ENCODE measurements around the gene CELF2.

Gene CELF2

DNA sequence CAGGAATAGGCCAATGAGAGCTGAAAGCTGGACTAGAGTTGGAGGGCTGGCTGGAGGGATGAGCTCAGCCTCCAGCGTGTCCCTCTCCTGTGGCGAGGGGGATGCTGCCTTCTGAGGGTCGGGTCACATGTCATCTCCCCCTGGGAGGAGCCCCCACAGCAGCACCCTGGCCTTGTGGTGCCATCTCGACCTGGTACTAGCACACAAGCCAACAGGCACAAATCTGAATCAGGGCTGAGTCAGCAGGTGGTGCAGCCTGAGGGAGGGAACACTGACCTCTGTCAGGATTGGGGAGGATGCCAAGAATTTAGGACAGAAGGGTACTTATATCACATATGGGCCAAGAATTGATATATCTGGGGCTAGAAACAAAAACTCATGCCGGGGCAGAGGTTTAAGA, 280.4 kb downstream of the CELF2 start:
- no peak for DNase-seq (ENCODE audit: low read depth in 3 of 3)

DNA sequence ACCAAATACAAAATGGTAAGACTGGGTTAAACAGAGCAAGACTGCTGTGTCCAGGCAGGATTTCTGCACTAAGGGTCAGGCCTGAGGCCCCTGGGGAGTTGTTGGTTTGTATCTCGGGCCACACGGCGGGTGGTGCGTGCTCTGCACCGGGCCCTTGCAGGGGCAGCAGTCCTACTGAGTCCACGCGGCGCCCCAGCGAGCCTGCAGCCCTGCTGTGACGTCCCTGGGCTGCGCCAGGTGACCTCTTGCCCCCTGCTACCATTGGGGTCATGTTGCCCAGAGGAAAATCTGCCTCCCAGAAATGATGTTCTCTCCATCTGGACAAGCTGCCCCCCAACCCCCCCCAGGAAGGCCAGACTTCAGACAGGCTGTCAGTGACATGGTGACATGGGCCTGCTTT, 281.5 kb downstream of the CELF2 start:
- no peak for DNase-seq (ENCODE audit: low read depth in 3 of 3)

GRCh38 chr10:11300026-11300425, 282.4 kb downstream of the CELF2 start:
- DNase-seq (ENCODE audit: low read depth in 3 of 3), result no peak

GRCh38 chr10:11300563-11300962, 282.9 kb downstream of the CELF2 start:
- DNase-seq (ENCODE audit: low read depth in 3 of 3), result no peak

DNA sequence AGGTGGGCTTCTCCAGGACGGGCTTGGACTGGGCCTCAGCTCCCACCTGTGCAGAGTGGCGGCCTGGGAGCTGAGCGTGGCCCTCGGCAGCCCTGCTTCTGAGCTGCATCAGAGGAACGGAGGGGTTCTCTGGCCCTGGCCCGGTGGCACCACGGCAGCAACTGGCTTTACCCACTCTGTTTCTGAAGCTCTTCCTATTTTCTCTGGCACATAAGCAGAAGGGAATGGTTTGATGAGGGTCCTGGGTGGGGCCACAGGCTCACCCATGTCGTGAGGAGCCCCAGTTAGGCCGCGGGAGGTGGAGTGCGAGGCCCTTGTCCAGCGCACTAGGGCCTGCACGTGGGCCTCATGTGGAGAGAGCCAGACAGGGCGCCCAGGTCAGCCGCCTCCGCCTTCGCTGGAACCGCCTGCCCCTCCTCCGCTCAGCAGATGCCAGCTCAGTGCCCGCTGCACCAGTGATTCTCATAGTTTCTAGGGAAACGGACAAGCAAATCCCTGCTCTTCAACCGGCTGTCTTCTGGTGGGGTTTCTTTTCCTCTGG, 284.0 kb downstream of the CELF2 start:
- no peak for DNase-seq (ENCODE audit: low read depth in 3 of 3)

- DNase-seq (ENCODE audit: low read depth in 3 of 3), result no peak
Measured at GRCh38 chr10:11302181-11302580, 284.5 kb downstream of the CELF2 start.

DNA sequence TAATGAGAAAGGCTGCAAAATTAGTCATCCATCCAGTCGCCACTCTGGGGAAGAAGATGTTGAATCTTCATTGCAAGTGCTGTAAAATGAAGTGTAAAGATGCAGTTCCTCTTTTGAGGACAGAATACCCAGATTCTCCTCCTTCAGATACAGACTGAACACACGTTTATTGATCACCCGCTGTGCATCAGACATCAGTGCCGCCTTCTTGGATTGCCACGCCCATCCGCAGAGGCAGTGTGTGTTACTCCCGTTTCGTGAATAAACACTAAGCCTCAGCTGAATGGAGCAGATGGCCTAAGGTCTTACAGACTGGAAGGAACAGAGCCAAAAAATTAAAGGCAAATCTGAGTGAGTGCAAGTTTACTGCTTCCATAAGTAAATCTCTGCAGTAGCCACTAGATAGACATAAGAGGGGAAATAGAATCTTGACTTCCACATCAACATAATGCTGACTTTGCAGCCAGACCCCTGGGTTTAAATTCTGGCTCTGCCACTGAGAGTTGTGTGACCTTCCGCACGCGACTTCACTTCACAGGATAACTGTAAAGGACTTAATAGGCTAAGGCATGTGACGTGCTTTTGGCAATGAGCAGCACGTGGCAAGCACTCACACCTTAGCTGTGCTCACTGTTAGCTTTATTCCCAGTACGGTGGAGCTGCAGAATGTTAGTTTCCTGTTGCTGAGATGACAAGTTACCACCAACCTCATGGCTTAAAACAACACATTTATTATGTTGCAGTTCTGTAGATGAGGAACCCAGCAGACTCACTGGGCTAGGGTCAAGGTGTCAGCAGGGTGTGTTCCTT, 285.9 kb downstream of the CELF2 start:
- no peak for DNase-seq (ENCODE audit: low read depth in 3 of 3)

GRCh38 chr10:11304906-11305585, 287.4 kb downstream of the CELF2 start:
- DNase-seq (ENCODE audit: low read depth in 3 of 3), result no peak

DNA sequence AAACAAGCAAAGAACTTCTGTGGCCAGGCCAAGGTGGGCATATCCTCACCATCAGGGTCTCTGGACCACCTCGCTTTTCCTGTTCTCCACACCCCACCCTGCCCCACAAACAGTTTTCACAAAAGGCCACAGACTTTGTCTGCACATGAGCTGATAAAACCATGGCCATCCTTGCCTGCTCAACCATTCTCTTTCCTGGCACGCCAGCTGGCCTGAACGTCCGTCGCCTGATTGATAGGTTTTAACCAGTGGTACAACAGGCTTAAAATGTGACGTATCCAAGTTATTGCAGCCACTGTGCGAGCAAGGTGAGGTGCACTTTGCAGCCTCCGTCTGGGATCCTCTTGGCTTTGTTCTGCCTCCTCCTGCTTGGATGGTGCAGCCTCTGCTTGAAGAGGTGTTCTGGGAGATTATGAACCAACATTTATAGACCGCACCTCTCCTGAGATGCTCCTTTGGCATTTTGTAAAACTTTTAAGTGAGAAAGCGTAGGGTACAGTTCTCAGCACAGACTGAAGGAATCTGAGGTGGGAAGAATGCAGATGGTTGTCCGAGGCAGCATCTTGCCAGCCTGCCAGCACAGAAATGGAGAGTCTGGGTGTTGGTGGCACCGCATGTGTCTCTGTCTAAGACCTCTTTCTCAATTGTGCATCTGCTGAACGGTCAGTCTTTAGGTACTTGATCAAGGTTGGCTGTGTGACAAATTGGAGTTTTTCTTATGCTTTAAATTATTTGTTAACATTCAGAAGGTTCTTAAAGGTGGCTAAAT, 288.3 kb downstream of the CELF2 start:
- no peak for DNase-seq (ENCODE audit: low read depth in 3 of 3)

DNA sequence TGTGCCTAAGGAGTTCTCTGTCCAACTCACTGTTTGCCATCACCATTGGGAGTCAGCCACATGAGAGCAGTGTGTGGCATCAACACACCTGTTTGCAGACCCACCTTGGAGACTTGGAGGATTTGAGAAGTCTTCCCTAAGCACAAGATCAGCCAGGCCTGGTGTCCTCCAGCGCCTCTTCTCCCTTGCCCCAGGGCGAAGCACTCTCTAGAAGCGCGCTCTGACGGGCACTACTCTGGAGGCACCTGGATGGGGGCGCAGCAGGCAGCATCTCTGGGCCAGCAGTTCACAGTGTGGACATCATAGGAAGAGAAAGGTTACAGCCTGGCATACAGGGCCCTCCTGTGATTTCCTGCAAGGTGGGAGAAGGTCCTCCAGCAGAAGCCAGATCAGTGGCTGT, 289.3 kb downstream of the CELF2 start:
- no peak for DNase-seq (ENCODE audit: low read depth in 3 of 3)

DNA sequence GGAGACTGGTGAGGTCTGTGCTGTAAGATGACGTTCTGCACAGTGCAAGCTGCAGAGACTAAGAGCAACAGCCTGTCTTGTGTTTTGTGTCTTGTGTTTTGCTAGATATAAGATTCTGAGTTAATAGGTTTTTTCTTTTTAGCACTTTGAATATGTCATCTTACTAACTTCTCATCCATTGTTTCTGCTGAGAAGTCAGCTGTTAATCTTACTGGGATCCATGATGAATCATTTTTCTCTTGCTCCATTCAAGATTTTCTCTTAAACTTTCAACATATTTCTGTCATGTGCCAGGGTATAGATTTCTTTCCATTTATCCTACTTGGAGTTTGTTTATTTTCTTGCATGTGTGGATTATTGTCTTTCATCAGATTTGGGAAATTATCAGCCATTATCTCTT, 290.3 kb downstream of the CELF2 start:
- DNase-seq (ENCODE audit: low read depth in 3 of 3), result no peak

DNA sequence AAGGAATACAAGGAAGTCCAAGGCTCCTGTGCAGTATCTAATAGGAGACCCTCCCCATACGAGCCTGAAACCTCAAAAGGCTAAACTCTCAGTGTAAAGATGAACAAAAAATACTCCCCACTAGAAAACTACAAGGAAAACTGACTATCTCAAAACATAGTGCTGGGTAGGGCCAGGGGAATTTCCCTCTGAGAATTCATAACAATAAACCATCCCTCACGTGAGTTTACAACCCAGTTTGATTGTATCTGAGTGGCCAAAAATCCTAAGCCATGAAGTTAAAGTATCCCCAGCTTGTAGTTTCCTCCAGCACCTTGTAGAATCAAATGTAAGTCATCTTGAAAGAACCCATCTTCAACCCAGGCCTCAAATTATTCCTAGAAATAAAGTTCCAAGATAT, 293.4 kb downstream of the CELF2 start:
- no peak for DNase-seq (ENCODE audit: low read depth in 3 of 3)

GRCh38 chr10:11313463-11313862, 295.8 kb downstream of the CELF2 start:
- no peak for DNase-seq (ENCODE audit: low read depth in 3 of 3)

- DNase-seq (ENCODE audit: low read depth in 3 of 3), result no peak
Measured at GRCh38 chr10:11317936-11318670, 300.4 kb downstream of the CELF2 start.

DNA sequence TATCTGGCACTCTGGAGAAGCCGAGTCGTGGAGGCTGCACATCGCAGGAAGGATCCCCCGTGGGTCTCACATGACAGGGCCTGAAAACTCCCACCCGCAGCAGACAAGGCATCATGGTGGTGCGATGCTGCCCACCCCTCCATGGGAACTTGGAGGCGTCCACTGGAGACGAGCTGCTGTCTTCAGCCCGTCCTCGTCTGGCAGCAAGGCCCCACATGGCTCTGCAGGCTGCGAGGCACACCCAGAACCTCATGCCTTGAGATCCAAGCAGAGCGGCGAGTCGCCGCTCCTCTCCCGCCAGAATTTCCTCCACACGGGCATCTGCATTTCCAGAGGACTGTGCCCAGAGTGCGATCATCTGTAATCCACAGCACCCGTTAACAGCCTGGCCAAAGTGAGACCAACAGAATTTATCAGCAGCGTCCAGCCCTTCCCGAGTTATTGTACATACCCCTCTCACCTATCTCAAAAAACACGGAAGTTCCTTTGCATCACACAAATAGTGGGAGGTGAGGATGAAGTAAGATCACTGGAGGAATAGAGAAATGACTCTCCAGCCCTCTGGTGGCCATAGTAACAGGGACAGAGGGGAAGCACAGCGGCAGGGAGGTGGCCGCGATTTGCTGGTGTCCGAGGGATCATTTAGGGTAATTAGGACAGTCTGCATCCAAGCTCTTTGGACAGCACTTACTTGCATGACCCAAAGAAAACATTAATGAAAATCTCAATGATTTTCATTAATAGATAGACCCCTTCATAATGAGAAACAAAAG, 301.3 kb downstream of the CELF2 start:
- no peak for DNase-seq (ENCODE audit: low read depth in 3 of 3)

DNA sequence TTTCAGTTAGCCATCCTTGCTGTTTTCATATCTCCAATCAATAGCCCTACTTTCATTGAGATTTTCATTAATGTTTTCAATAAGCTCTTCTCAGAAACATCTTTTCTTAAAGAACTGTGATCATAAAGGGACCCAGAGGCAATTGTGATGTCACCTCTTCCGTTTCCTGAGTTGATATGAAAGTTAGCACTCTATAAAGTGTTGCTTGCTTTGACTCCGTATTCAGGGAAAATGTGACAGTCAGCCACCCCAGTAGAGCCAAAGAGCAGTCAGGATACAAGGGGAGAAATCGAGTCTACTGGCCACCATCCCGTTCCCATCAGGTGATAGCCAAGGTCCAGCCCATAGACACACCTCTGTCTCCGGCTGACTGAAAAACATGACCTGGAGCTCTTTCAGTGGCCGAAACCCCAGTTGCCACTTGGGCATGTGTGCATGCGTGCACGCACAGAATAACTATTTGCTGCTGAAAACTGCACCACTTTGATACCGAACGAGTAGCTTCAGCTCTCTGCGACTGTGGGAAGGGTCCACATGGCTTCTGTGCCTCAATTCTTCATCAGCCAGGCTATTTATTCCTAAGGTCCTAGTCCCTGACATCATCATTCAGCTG, 302.4 kb downstream of the CELF2 start:
- DNase-seq (ENCODE audit: low read depth in 3 of 3), result no peak

DNA sequence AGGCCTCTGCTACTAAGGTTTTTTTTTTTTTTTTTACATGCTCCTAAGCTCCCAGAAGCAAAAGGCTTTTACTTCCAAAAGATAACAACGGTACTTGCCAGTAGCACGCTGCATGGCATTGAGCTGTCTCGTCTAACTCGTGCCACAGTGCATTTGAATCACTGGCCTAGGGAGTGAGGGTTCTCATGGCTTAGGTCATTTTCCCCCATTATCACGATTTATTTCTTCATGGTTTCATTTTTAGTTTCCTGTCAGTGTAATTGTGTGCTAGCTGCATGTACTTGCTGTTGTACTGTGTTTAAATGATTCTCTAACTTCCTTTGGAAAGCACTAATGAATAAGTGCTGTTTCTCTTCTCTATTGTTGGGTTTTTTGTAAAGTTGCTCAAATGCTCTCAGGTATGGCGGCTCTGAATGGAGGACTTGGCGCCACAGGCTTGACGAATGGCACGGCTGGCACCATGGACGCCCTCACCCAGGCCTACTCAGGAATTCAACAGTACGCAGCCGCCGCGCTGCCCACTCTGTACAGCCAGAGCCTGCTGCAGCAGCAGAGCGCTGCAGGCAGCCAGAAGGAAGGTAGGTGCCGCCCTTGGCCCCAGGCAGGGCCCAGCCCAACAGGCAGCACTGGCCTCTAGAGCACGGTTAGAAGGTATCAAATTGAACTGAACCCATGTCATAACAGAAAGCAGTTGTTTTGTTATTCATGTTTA, 303.3 kb downstream of the CELF2 start:
- DNase-seq (ENCODE audit: low read depth in 3 of 3), result no peak

DNA sequence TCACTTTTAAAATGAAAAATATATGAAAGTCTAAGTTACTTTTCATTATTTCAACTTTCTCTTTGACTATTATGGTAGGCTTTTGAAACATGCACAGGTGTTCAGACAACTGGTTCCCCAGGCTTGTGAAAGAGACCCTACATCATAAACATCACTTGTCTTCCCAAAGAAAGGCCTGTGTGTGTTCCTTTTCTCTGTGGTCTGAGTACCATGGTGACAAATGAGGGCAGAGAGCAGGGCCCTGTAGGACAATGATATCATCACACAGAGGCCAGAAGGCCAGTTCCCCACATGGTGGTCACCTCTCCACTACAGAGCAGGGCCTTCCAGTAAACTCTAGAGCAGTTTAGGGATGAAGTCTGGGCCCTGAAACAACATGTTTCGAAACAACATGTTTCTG, 305.0 kb downstream of the CELF2 start:
- DNase-seq (ENCODE audit: low read depth in 3 of 3), result no peak

DNA sequence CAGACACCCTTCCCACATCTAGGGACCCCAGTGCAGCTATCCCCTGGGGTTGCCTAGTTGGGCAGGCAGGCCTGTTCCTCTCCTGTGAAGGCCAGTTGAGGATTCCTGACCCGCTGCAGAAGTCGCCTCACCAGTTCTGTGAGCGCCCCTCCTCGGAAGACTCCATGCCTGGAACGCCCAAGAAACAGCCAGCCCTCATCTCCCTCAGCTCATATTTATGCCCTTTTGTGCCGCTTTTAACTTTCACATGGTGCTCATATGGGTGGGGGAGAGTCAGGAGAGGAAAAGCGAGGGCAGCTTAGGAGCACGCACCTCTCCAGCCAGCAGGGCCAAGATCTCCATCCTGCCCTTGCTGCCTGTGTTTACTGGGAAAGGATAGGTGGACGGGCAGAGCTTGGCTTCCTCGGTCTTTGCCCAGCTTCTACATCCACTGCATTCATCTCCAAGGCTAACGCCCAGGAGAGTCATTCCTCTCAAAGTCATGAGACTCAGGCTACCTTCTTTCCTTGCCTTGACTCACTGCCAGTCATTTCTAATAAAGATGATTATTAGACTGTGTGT, 307.2 kb downstream of the CELF2 start:
- no peak for DNase-seq (ENCODE audit: low read depth in 3 of 3)

GRCh38 chr10:11325817-11326216, 308.1 kb downstream of the CELF2 start:
- DNase-seq (ENCODE audit: low read depth in 3 of 3), result no peak
